ENCODE results near the gene SLC10A3.

The SLC10A3 gene

GRCh38 chrX:154512879-154513553 is 22.6 kb upstream of the SLC10A3 start:
- H4K20me1 ChIP-seq (ENCODE audit: insufficient read depth): no peaks in the 10 kb centered on the region
- H3K9ac ChIP-seq: no peak overlapping the region
- H3K4me2 ChIP-seq: no peak overlapping the region
- no peaks in the 10 kb centered on the region for H3K79me2 ChIP-seq (ENCODE audit: insufficient read depth, low read depth)
- H3K36me3 ChIP-seq (ENCODE audit: insufficient read depth): no peaks in the 10 kb centered on the region
- H3K4me3 ChIP-seq (IDR thresholded peaks at IDR 0.05; ENCODE audit: insufficient read depth, low read depth, low read length): no peak overlapping the region
- peaks cover 10% of the 10 kb centered on the region for H3K4me1 ChIP-seq (ENCODE audit: low read depth, poor library complexity, severe bottlenecking)
- TF ChIP-seq, protein P1, sequence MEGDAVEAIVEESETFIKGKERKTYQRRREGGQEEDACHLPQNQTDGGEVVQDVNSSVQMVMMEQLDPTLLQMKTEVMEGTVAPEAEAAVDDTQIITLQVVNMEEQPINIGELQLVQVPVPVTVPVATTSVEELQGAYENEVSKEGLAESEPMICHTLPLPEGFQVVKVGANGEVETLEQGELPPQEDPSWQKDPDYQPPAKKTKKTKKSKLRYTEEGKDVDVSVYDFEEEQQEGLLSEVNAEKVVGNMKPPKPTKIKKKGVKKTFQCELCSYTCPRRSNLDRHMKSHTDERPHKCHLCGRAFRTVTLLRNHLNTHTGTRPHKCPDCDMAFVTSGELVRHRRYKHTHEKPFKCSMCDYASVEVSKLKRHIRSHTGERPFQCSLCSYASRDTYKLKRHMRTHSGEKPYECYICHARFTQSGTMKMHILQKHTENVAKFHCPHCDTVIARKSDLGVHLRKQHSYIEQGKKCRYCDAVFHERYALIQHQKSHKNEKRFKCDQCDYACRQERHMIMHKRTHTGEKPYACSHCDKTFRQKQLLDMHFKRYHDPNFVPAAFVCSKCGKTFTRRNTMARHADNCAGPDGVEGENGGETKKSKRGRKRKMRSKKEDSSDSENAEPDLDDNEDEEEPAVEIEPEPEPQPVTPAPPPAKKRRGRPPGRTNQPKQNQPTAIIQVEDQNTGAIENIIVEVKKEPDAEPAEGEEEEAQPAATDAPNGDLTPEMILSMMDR (conservative IDR thresholded peaks at IDR 0.05; ENCODE audit: low read depth, low read length): no peak
- H3K27ac ChIP-seq: no peak overlapping the region
- no peaks in the 10 kb centered on the region for H3K27me3 ChIP-seq (ENCODE audit: insufficient read depth, low read depth)
- H2AFZ ChIP-seq (ENCODE audit: low read depth): no peak overlapping the region

GRCh38 chrX:154511761-154512160 is 21.3 kb upstream of the SLC10A3 start:
- Histone ChIP-seq H3K9ac (no peak overlapping the region), H3K79me2 (ENCODE audit: insufficient read depth, low read depth) (no peaks in the 10 kb centered on the region), H2AFZ (ENCODE audit: low read depth) (no peak overlapping the region), H3K4me2 (no peak overlapping the region), H3K27ac (no peak overlapping the region), H3K4me3 (IDR thresholded peaks at IDR 0.05; ENCODE audit: insufficient read depth, low read depth, low read length) (no peak overlapping the region), H3K27me3 (ENCODE audit: insufficient read depth, low read depth) (no peaks in the 10 kb centered on the region), H3K4me1 (ENCODE audit: low read depth, poor library complexity, severe bottlenecking) (peaks cover 9% of the 10 kb centered on the region), H4K20me1 (ENCODE audit: insufficient read depth) (no peaks in the 10 kb centered on the region), H3K36me3 (ENCODE audit: insufficient read depth) (no peaks in the 10 kb centered on the region)
- TF ChIP-seq, protein P1 (conservative IDR thresholded peaks at IDR 0.05; ENCODE audit: low read depth, low read length): no peak

GRCh38 chrX:154509455-154509854 is 19.0 kb upstream of the SLC10A3 start:
- Histone ChIP-seq H3K27me3 (ENCODE audit: insufficient read depth, low read depth) (no peaks in the 10 kb centered on the region), H3K4me3 (IDR thresholded peaks at IDR 0.05; ENCODE audit: insufficient read depth, low read depth, low read length) (no peak overlapping the region), H3K36me3 (ENCODE audit: insufficient read depth) (no peaks in the 10 kb centered on the region), H3K79me2 (ENCODE audit: insufficient read depth, low read depth) (no peaks in the 10 kb centered on the region), H2AFZ (ENCODE audit: low read depth) (no peak overlapping the region), H3K9ac (no peak overlapping the region), H3K4me1 (ENCODE audit: low read depth, poor library complexity, severe bottlenecking) (no peaks in the 10 kb centered on the region), H3K4me2 (no peak overlapping the region), H4K20me1 (ENCODE audit: insufficient read depth) (no peaks in the 10 kb centered on the region), H3K27ac (no peak overlapping the region)
- TF ChIP-seq, protein P1 (conservative IDR thresholded peaks at IDR 0.05; ENCODE audit: low read depth, low read length): no peak

DNA sequence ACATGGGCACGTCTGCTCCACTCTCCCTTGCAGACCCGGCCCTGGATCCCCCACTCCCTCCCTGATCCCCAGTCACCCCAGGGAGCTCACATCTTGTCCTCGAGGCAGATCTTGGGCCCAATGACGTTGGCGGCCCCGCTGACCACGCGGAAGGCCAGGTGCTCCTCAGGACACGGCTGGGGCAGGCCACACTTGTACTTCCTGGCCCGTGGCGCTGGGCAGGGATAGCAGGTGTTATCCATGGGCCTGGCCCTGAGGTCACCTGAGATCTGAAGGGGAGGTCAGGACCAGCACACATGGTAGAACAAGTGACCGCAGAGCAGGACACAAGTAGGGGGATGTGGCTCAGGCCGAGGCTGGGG is 17.9 kb upstream of the SLC10A3 start:
- Histone ChIP-seq H3K9ac (no peak overlapping the region), H2AFZ (ENCODE audit: low read depth) (no peak overlapping the region), H4K20me1 (ENCODE audit: insufficient read depth) (no peaks in the 10 kb centered on the region), H3K27me3 (ENCODE audit: insufficient read depth, low read depth) (no peaks in the 10 kb centered on the region), H3K79me2 (ENCODE audit: insufficient read depth, low read depth) (no peaks in the 10 kb centered on the region), H3K27ac (no peak overlapping the region), H3K4me3 (IDR thresholded peaks at IDR 0.05; ENCODE audit: insufficient read depth, low read depth, low read length) (no peak overlapping the region), H3K36me3 (ENCODE audit: insufficient read depth) (no peaks in the 10 kb centered on the region), H3K4me1 (ENCODE audit: low read depth, poor library complexity, severe bottlenecking) (no peaks in the 10 kb centered on the region), H3K4me2 (no peak overlapping the region)
- TF ChIP-seq, protein P1 (conservative IDR thresholded peaks at IDR 0.05; ENCODE audit: low read depth, low read length): no peak
